Right lobe of liver (tissue), 6 donors: ENCODE measurements around the gene ADGRD1. TPM values are rescaled to one million over a fixed set of nuclear protein-coding genes. Genes with fewer than 3 reads are reported as not detected.

ENCODE experiments used
- ATAC-seq, 4 donors: fragments of 200-7000 bp; cut with Tn5 transposase; one replicate each; pipeline ENCODE4 v1.9.1; 2020; ENCODE audit warnings: mild to moderate bottlenecking in 4 of 4, moderate library complexity in 4 of 4
- DNase-seq, 3 donors: peaks; one replicate each; pipeline ENCODE4 v3.0.0-alpha.2; 2020
- H3K27ac ChIP-seq, 3 donors: fragments of 200-600 bp; one replicate each; pipeline ENCODE4 v1.8.0; 2022
- H3K27me3 ChIP-seq, 2 donors: fragments of 200-600 bp; one replicate each; pipeline ENCODE4 v1.8.0; 2022
- H3K36me3 ChIP-seq, 4 donors: fragments of 200-600 bp; sonication (generic) in 1 of 4; one replicate each; pipeline versions ENCODE4 v1.5.1 to v1.8.0; 2017 to 2022; ENCODE audit warnings: control low read depth in 1 of 4
- H3K4me1 ChIP-seq, 4 donors: fragments of 200-600 bp; sonication (generic) in 1 of 4; one replicate each; pipeline versions ENCODE4 v1.5.1 to v1.8.0; 2017 to 2022; ENCODE audit warnings: control low read depth in 1 of 4
- H3K4me3 ChIP-seq, 3 donors: fragments of 200-600 bp; one replicate each; pipeline ENCODE4 v1.8.0; 2022
- H3K9me3 ChIP-seq, 4 donors: fragments of 200-600 bp; sonication (generic) in 1 of 4; one replicate each; pipeline versions ENCODE4 v1.5.1 to v1.8.0; 2017 to 2022; ENCODE audit warnings: control low read depth in 1 of 4
- POLR2A ChIP-seq: fragments of 450-650 bp; IDR thresholded peaks from one replicate; pipeline ENCODE4 v1.6.1; 2017; ENCODE audit warnings: antibody characterized with exemption, mild to moderate bottlenecking
- WGBS: methylation state at CpG from one replicate; pipeline ENCODE4 v1.1.6; 2018; ENCODE audit warnings: low coverage, low lambda C conversion rate; ENCODE audit not compliant: insufficient coverage; ENCODE audit errors: missing lambda C conversion rate; 5-methylcytosine and 5-hydroxymethylcytosine counted together
- intact Hi-C, 2 donors: fragments of 100-400 bp; cut with DNase I; formaldehyde crosslinking; loops; one replicate each; pipeline versions ENCODE4 v1.11.2 to v1.14.1; 2022
- total RNA-seq, 6 experiments: library from RNA; depleted of rRNA in 2 of 6; stranded (reverse); fragments of >200 nt in 2 of 6; fragmentation: NEBNext Ultra II Directional in 3 of 6; extraction: Animal tissue kit (Norgen Biotek cat#: 25700) in 3 of 6; gene quantifications; one replicate each; pipeline versions ENCODE4 v1.1.0 to v1.2.4, GENCODE V29; 2016 to 2023
- TF ChIP-seq, protein P1 (sequence below), 4 donors: fragments of 200-600 bp in 3 of 4; fragments of 450-650 bp in 1 of 4; IDR thresholded peaks; one replicate each; pipeline versions ENCODE4 v1.5.1 to v1.8.0; 2016 to 2022; ENCODE audit warnings: antibody characterized with exemption in 4 of 4, mild to moderate bottlenecking in 2 of 4
- donor health status: DM: no; HTN: yes; CAD: no.
- donor health status: DM: no; HTN: no; CAD: no.
- donor health status: DM: no; HTN: no; CAD: no.
- donor health status: DM: no; HTN: yes; CAD: no.
- donor health status: DM: no; HTN: yes; CAD: no.

Gene ADGRD1
- total RNA-seq, 6 experiments from 2014 or later, result 4.7 to 17.0 (median 10.9) TPM

DNA sequence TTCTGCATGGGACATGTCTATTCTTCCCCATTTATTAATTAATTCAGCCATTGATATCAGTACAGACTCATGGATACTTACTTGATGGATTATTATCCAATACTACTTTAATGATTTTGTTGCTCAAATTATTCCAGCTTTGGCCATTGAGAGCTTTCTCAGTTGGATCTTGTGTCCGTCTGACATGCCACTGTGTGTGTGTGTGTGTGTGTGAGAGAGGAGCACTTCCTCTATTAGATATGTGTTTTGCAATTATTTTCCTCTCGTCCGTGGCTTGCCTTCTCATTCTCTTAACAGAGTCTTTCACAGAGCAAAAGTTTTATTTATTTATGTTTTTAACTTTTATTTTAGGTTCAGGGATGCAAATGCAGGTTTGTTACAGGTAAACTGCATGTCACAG is 194.2 kb downstream of the ADGRD1 start:
- H3K4me3 ChIP-seq, result no peak overlapping the region
- H3K36me3 ChIP-seq, result no peaks in the 10 kb centered on the region
- ATAC-seq, result no peak
- TF ChIP-seq, protein P1, sequence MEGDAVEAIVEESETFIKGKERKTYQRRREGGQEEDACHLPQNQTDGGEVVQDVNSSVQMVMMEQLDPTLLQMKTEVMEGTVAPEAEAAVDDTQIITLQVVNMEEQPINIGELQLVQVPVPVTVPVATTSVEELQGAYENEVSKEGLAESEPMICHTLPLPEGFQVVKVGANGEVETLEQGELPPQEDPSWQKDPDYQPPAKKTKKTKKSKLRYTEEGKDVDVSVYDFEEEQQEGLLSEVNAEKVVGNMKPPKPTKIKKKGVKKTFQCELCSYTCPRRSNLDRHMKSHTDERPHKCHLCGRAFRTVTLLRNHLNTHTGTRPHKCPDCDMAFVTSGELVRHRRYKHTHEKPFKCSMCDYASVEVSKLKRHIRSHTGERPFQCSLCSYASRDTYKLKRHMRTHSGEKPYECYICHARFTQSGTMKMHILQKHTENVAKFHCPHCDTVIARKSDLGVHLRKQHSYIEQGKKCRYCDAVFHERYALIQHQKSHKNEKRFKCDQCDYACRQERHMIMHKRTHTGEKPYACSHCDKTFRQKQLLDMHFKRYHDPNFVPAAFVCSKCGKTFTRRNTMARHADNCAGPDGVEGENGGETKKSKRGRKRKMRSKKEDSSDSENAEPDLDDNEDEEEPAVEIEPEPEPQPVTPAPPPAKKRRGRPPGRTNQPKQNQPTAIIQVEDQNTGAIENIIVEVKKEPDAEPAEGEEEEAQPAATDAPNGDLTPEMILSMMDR (IDR thresholded peaks at IDR 0.05), result no peak
- 48% methylated on average over 3 of the region's 3 CpGs for WGBS
- no peak overlapping the region for H3K27ac ChIP-seq
- no peaks in the 10 kb centered on the region for H3K9me3 ChIP-seq
- peak in 1 of 3 donors; percentile 18 for DNase-seq
- no peaks in the 10 kb centered on the region for H3K4me1 ChIP-seq
- H3K27me3 ChIP-seq, result no peaks in the 10 kb centered on the region
- intact Hi-C loops, result no loop called here

DNA sequence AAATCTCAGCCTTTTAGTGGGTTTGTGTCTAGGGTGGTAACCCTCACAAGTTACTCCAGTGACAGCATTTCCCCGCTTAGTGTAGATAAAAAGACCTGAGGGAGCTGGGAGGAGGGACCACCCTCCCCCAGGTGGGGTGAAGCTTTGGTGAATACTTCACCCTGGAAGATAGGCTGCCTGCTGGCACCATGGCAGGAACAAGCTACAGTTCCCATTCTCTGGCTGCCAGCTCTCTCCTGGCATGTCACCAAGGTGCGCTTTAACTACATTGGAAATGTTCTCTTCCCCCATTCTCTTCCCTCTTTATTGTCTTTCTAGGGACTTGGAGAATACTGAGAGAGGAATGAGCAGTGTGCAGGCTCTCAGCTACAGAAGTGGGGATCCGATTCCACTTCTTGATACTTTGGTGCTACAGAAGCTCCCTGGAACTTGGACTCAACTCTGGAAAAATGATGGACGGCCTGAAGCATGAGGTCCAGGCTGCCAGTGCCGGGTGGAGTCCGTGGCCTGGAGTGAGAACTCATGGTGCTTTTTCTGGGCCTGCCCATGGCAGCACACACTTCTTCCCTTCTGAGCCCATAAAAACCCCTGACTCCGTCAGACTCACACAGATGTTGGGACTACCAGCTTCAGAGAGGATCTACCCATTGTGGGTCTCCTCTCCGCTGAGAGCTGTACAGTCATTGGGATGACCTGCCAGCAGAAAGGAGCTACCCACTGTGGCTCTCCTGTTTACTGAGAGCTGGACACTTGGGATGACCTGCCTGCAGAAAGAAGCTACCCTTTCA is 198.0 kb downstream of the ADGRD1 start:
- H3K9me3 ChIP-seq, result no peaks in the 10 kb centered on the region
- no peak for ATAC-seq
- no peaks in the 10 kb centered on the region for H3K4me1 ChIP-seq
- intact Hi-C loops, result no loop called here
- H3K27ac ChIP-seq, result no peak overlapping the region
- no peaks in the 10 kb centered on the region for H3K36me3 ChIP-seq
- DNase-seq, result no peak
- no peaks in the 10 kb centered on the region for H3K27me3 ChIP-seq
- 100% methylated on average over 2 of the region's 8 CpGs for WGBS
- H3K4me3 ChIP-seq, result no peak overlapping the region
- TF ChIP-seq, protein P1 (IDR thresholded peaks at IDR 0.05), result no peak
- TF ChIP-seq POLR2A, result no peak

DNA sequence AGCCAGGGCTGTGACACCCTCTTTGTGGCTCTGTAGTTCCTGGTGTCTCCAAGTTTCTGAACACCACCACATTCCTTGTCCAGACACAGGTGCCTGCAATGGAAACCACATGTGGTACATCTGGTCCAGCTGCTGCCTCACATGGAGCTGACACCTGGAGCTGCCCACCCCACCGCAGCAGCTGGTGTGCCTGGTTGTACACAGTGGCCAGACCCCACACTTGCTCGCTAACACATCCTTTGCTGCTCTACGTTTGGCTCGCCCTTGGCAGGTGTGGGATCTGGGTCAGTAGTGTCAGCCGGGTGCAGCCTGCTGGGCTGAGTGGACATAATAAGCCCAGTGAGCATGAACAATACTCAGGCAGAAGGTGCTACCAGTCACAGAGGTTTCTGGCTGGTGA is 198.9 kb downstream of the ADGRD1 start:
- intact Hi-C loops, result no loop called here
- DNase-seq, result no peak
- WGBS, result no CpG with 5 or more reads among the region's 5 CpGs

DNA sequence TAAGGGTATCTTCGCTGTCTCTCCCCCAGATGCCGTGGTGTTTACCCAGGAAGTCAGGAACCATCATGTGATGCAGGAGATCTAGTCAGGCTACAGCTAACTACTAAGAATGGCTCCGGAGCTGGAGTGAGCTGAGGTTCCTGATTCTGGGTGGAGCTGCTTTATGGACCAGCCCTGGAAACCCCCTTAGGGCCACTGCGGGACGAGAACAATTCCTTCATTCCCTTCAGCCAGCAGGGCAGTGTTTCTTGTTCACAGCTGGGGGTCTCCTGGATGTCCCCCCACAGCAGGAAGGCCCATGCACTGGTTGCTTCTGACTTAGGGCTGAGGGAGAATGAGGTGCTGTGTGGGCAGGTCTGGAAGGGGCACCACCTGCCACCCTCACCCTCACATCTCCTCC is 199.3 kb downstream of the ADGRD1 start:
- Histone ChIP-seq H3K27me3 (no peaks in the 10 kb centered on the region), H3K36me3 (no peaks in the 10 kb centered on the region), H3K27ac (no peak overlapping the region), H3K4me3 (no peak overlapping the region), H3K4me1 (no peaks in the 10 kb centered on the region), H3K9me3 (no peaks in the 10 kb centered on the region)
- WGBS, result 100% methylated on average over 2 of the region's 5 CpGs
- no peak for TF ChIP-seq POLR2A
- TF ChIP-seq, protein P1 (IDR thresholded peaks at IDR 0.05), result no peak
- intact Hi-C loops, result no loop called here
- DNase-seq (no peak), ATAC-seq (no peak)

More for the DNA sequence above, 198.9 kb downstream of the ADGRD1 start:
- Histone ChIP-seq H3K36me3 (no peaks in the 10 kb centered on the region), H3K4me3 (no peak overlapping the region), H3K9me3 (no peaks in the 10 kb centered on the region), H3K4me1 (no peaks in the 10 kb centered on the region), H3K27ac (no peak overlapping the region), H3K27me3 (no peaks in the 10 kb centered on the region)
- TF ChIP-seq POLR2A, result no peak
- ATAC-seq, result no peak

DNA sequence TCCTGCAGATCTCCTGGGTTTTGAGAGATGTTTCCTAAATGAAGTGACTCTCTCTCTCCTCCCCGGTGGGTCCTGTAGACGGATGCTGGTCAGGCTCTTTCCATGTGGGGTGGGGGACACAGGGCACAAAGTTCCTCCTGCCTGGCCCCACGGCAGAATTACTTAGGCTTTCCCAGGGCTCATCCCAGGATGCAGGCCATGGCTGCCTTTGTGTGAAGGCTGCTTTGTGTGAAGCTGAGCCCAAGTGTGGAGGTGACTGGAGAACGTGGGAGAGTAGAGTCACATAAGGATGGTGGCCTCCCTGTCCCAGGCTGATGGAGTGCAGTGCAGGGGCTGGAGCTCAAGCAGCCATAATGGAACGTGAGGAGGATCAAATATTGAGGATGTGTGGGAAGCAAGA is 200.2 kb downstream of the ADGRD1 start:
- Histone ChIP-seq H3K4me3 (no peak overlapping the region), H3K27me3 (no peaks in the 10 kb centered on the region), H3K4me1 (no peaks in the 10 kb centered on the region), H3K9me3 (no peaks in the 10 kb centered on the region), H3K36me3 (no peaks in the 10 kb centered on the region), H3K27ac (no peak overlapping the region)
- intact Hi-C loops, result no loop called here
- TF ChIP-seq, protein P1 (IDR thresholded peaks at IDR 0.05), result no peak
- TF ChIP-seq POLR2A, result no peak
- WGBS, result 40% methylated on average over 3 of the region's 5 CpGs
- DNase-seq, result no peak
- ATAC-seq, result no peak
